ENCODE results near the gene PHF13. TPM values are rescaled to one million over a fixed set of nuclear protein-coding genes. Genes with fewer than 3 reads are reported as not detected.

PHF13 gene
- total and polyA plus RNA-seq, 10 of the 15 experiments (the other 5 are each of a cell fraction or from before 2014, with no cell fraction given) = 0.87 to 15.4 (median 5.1) TPM

DNA sequence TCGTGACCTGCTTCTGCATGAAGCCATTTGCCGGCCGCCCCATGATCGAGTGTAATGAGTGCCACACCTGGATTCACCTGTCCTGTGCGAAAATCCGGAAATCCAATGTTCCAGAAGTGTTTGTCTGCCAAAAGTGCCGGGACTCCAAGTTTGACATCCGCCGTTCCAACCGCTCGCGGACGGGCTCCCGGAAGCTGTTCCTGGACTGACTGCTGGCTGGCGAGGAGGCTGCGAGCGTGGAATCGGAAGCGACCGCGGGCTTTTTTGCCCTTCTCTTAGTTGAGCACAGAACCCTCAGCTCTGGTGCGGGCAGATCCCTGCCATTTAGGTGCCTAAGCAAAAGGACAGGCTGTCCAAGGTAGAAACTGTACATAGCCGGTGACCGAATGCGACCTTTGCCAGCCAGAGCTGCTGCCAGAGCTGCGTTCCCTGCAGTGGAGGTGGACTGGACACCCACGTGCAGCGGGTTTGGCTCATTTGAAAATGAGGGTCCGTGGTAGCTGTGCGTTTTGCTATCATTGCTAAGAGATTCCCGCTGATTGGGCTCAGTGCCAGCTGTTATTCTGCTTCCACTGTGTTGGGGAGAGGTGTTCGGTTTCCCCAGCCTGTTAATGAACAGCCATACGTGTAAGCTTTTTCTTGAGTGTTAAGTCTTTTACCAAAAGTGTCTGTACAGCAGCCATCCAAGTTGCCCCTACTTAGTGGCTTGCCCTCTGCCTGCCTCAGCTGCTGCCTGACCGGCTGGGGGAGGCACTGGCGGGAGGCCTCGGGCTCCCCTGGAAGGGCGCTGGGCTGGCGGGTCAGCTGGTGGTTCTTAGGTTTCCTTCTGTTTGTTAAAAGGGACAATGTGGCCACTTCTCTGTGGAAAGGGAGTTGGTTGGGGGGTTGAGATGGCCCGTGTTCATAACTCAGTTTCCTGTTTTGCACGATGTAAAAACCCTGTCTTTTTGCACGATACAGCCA lies 8.2 kb downstream of the PHF13 start:
- no peak overlapping the region for H3K27ac ChIP-seq (ENCODE audit: control insufficient read depth, insufficient read depth)
- in situ Hi-C loops (cut with MboI) = no loop called here
- no peak overlapping the region for H3K9ac ChIP-seq (ENCODE audit: control insufficient read depth, insufficient read depth, low read length)
- SMC1A ChIA-PET (ENCODE audit: uncharacterized antibody, unreplicated experiment) = interaction anchor here (2.1 kb wide), 1 partner anchor 42 kb away, joined by 5 read pairs; the partner anchor contains the start of gene ZBTB48
- ATAC-seq = no peak
- no peaks in the 10 kb centered on the region for H3K9me3 ChIP-seq (replicated peaks; ENCODE audit: control insufficient read depth, insufficient read depth, low read length)
- RAD21 ChIA-PET (ENCODE audit: unreplicated experiment) = no interaction called here
- TSS peak; percentile 29 for BruUV-seq (replicated peaks)
- POLR2A ChIA-PET = interaction anchor here (1.6 kb wide), 1 partner anchor 20 kb away, joined by 4 read pairs; no protein-coding TSS in a partner anchor
- H3K4me2 ChIP-seq (ENCODE audit: control insufficient read depth, insufficient read depth) = no peak overlapping the region
- CTCF ChIA-PET = interaction anchor here (1.4 to 2.2 kb wide), 2 partner anchors 41 to 67 kb away, joined by 4 to 5 read pairs; partner anchors contain the start of genes NOL9 and TAS1R1
- H3K4me3 ChIP-seq = no peak overlapping the region
- no peaks in the 10 kb centered on the region for H3K27me3 ChIP-seq (replicated peaks in 1 of 2; ENCODE audit: control insufficient read depth in 2 of 2, insufficient read depth in 2 of 2, low read length in 1 of 2)
- no peak for FAIRE-seq
- H3K36me3 ChIP-seq (ENCODE audit: control insufficient read depth in 2 of 2, insufficient read depth in 2 of 2, low read length in 1 of 2) = peaks cover 9 to 19% of the 10 kb centered on the region in 2 experiments; a peak in 3 of 4 replicates
- H3K4me1 ChIP-seq (ENCODE audit: control insufficient read depth, insufficient read depth, low read length) = peaks cover 9% of the 10 kb centered on the region
- TF ChIP-seq RB1 (IDR thresholded peaks at IDR 0.05; ENCODE audit: borderline replicate concordance) (no peak), ATF7 (IDR thresholded peaks at IDR 0.05; ENCODE audit: low read depth) (no peak), NFXL1 (IDR thresholded peaks at IDR 0.05; ENCODE audit: borderline replicate concordance) (no peak), MTA2 (IDR thresholded peaks at IDR 0.05; ENCODE audit: low read depth) (no peak), NRF1 (conservative IDR thresholded peaks at IDR 0.05; ENCODE audit: low read depth, low read length) (no peak), STAT1 (conservative IDR thresholded peaks at IDR 0.05) (no peak), NR2F1 (conservative IDR thresholded peaks at IDR 0.05) (no peak), JUND (IDR thresholded peaks at IDR 0.05; ENCODE audit: low read depth, low read length) (no peak), BMI1 (IDR thresholded peaks at IDR 0.05; ENCODE audit: borderline replicate concordance) (no peak), NR2C1 (IDR thresholded peaks at IDR 0.05) (no peak), FOS (IDR thresholded peaks at IDR 0.05; ENCODE audit: borderline replicate concordance, extremely low read depth, insufficient read length) (no peak)
- TF ChIP-seq, protein P1, sequence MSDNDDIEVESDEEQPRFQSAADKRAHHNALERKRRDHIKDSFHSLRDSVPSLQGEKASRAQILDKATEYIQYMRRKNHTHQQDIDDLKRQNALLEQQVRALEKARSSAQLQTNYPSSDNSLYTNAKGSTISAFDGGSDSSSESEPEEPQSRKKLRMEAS (IDR thresholded peaks at IDR 0.05; ENCODE audit: low read depth, low read length) = no peak
- TF ChIP-seq, protein P2, sequence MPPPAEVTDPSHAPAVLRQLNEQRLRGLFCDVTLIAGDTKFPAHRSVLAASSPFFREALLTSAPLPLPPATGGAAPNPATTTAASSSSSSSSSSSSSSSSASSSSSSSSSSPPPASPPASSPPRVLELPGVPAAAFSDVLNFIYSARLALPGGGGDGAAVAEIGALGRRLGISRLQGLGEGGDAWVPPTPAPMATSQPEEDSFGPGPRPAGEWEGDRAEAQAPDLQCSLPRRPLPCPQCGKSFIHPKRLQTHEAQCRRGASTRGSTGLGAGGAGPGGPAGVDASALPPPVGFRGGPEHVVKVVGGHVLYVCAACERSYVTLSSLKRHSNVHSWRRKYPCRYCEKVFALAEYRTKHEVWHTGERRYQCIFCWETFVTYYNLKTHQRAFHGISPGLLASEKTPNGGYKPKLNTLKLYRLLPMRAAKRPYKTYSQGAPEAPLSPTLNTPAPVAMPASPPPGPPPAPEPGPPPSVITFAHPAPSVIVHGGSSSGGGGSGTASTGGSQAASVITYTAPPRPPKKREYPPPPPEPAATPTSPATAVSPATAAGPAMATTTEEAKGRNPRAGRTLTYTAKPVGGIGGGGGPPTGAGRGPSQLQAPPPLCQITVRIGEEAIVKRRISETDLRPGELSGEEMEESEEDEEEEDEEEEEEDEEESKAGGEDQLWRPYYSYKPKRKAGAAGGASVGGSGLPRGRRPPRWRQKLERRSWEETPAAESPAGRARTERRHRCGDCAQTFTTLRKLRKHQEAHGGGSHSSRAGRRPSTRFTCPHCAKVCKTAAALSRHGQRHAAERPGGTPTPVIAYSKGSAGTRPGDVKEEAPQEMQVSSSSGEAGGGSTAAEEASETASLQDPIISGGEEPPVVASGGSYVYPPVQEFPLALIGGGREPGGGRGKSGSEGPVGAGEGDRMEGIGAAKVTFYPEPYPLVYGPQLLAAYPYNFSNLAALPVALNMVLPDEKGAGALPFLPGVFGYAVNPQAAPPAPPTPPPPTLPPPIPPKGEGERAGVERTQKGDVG (CRISPR knock-in tag; IDR thresholded peaks at IDR 0.05) = no peak
- TF ChIP-seq, protein P3, sequence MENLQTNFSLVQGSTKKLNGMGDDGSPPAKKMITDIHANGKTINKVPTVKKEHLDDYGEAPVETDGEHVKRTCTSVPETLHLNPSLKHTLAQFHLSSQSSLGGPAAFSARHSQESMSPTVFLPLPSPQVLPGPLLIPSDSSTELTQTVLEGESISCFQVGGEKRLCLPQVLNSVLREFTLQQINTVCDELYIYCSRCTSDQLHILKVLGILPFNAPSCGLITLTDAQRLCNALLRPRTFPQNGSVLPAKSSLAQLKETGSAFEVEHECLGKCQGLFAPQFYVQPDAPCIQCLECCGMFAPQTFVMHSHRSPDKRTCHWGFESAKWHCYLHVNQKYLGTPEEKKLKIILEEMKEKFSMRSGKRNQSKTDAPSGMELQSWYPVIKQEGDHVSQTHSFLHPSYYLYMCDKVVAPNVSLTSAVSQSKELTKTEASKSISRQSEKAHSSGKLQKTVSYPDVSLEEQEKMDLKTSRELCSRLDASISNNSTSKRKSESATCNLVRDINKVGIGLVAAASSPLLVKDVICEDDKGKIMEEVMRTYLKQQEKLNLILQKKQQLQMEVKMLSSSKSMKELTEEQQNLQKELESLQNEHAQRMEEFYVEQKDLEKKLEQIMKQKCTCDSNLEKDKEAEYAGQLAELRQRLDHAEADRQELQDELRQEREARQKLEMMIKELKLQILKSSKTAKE (IDR thresholded peaks at IDR 0.05; ENCODE audit: low read depth, poor library complexity, severe bottlenecking) = no peak
- TF ChIP-seq, protein P4, sequence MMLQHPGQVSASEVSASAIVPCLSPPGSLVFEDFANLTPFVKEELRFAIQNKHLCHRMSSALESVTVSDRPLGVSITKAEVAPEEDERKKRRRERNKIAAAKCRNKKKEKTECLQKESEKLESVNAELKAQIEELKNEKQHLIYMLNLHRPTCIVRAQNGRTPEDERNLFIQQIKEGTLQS (IDR thresholded peaks at IDR 0.05; ENCODE audit: borderline replicate concordance, extremely low read depth, low read depth, low read length) = no peak
- intact Hi-C loops (cut with micrococcal nuclease; ENCODE audit: unreplicated experiment) = no loop called here
- WGBS (ENCODE audit: insufficient coverage, insufficient replicate concordance, low lambda C conversion rate, missing lambda C conversion rate) = 96% methylated on average over 41 of the region's 41 CpGs
- H3K79me2 ChIP-seq (ENCODE audit: control insufficient read depth, insufficient read depth, low read length) = peaks cover 15% of the 10 kb centered on the region
- H2AFZ ChIP-seq (ENCODE audit: control insufficient read depth, low read depth, low read length) = no peak overlapping the region
- DNase-seq (ENCODE audit: low read depth, low spot score) = no peak
- no peaks in the 10 kb centered on the region for H4K20me1 ChIP-seq (ENCODE audit: control insufficient read depth, insufficient read depth)
